GM10266 (cell line): ENCODE data around the gene TEX29.

Experiments used
- DNase-seq: peaks from one replicate; pipeline ENCODE4 v3.0.0; 2012; ENCODE audit errors: extremely low spot score
- TF ChIP-seq, protein P1 (sequence below): IDR thresholded peaks from 2 replicates; pipeline ENCODE4 v1.5.1; 2012; ENCODE audit warnings: mild to moderate bottlenecking, low read depth; ENCODE audit not compliant: control insufficient read depth, insufficient read depth; ENCODE audit errors: missing control alignments

Gene TEX29

DNA sequence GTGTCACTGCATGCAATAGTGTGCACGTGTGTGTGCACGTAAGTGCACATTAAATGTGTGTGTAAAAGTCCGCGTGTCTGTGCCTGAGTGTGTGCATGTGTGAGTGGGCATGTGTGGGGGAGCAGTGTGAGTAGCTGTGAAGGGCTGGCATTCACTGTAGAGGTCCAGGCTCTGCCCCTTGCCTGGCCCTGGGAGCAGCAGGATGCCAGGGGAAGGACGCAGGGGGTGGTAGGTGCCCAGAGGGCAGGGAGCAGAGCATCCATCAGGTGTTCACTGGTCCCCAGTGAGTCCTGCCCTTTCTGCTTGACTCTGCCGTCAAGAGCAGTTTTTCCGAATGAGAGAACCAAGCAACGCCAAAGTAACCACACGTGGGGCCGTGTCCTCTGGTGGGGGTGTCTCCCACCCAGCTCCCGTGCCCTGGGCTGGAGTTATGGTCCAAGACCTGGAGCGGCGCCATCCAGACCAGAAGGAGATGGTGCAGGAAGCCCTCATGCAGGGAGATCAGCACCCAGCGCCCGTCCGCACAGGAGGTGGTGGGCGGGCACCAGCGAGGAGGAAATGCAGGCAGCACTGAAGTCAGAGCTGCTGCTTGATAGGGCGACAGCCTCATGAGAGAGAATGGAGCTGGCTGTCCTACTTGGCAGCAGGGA, 68.5 kb downstream of the TEX29 start:
- DNase-seq: no peak
- TF ChIP-seq, protein P1, sequence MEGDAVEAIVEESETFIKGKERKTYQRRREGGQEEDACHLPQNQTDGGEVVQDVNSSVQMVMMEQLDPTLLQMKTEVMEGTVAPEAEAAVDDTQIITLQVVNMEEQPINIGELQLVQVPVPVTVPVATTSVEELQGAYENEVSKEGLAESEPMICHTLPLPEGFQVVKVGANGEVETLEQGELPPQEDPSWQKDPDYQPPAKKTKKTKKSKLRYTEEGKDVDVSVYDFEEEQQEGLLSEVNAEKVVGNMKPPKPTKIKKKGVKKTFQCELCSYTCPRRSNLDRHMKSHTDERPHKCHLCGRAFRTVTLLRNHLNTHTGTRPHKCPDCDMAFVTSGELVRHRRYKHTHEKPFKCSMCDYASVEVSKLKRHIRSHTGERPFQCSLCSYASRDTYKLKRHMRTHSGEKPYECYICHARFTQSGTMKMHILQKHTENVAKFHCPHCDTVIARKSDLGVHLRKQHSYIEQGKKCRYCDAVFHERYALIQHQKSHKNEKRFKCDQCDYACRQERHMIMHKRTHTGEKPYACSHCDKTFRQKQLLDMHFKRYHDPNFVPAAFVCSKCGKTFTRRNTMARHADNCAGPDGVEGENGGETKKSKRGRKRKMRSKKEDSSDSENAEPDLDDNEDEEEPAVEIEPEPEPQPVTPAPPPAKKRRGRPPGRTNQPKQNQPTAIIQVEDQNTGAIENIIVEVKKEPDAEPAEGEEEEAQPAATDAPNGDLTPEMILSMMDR: no peak

DNA sequence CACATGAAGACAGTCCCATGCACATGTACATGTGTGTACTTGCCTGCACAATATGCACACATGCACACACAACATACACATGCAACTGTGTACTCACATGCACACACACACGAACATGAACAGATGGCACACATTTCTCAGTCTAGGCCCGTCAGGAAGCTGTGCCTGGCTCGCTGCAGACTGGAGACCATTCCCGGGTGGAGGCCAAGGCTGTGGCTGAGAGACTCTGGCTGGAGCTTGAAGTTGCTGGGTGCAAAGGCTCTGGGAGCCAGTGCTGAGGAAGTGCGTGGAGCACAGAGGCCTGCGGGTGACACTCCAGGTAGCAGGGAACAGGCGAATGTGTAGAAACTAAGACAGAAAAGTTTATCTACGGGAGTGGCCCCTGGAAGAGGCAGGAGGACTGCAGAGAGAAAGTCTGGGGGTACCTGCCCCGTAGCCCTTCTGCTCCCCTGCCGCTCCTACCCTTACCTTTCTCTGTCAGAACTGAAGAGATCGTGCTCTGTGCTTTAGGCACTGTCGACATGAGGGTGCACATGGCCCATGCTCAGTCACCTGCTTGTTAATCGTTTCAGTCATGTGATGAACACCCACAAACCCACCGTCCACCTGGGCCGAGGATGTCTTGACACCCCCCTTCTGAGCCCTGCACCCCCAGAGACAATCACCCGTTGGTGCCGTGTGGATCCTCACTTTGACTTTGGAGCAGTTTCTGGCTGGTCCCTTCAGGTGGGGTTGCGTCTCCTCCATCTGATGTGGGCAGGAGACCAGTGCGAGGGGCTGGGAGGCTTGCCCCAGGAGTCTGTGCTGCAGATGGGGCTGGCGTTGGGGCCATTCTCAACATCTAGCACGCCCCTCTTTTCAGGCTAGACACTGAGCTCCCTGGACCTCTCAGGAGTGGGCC, 69.4 kb downstream of the TEX29 start:
- no peak for DNase-seq
- TF ChIP-seq, protein P1: no peak

DNA sequence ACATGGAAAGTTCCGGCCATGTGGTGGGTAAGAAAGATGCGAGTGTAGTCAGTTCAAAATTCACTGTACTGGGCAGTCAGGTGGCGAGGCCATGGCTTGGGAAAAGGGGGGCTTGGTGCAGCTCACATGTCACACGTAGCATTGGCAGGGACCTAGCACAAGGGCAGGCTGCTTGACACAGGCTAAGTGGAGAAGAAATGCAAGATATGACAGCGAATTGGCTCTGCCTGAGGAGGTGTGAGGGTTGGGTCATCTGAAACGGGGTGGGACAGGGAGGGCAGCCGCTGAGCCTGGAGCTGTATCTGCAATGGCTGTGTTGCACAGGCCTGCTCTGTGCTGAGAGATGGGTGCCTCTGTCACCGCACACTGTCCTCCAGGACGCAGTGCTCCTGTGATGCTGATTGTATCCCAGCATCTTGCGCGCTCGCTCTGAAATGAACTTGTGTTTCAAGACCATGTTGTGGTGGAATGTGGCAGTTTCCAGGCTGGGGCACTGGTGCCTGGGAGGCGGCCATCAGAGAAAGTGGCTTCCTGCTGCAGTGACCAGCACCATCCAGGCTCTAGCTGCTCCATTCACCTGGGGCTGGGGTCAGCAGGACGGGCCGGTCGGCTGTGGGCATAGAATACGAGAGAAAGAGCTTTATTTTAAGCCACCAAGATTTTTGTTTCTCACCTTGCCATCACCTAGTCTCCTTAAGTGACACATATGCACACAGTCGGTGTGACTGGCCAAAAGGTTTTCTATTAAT, 70.3 kb downstream of the TEX29 start:
- DNase-seq: no peak
- TF ChIP-seq, protein P1: no peak

DNA sequence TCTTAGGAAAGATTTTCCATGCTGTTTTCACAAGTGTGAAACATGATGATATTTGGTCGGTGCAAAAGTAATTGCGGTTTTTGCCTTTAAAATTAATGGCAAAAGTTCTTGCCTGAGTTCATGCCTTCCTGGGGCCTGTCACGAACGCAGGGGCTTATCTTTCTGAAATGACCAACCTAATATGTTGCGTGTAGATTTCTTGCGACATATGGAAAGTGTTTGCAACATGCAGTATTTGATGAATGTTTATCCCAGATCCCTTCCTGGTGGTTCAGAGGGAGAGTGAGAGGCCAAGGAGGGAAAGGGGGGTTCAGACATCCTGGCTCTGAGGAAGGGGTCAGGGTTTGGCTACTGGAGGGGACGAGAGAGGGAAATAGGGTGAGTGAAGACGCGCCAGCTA, 72.0 kb downstream of the TEX29 start:
- DNase-seq: no peak

DNA sequence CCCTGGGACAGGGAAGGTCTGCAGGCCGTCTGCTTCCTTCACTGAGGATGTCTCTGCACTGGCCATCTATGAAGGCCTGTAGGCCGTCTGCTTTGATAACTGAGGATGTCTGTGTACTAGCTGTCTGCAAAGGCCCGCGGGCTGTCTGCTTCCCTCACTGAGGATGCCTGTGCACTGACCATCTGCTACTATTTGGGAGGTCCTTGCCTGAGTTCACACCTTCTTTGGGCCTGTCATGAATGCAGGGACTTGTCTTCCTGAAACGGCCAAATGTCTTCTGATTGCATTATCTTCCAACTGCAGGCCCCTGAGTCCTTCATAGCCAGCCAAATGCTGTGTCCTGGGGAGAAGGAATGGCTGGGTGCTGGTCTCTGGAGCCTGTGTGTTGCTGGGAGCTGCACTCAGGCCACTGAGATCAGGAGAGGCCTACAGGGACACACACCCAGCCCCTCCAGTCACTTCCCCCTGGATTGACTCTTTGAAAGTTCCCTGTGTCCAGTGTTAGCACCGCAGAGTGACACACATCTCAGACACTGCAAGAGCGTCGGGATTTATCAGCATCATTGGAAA, 72.9 kb downstream of the TEX29 start:
- no peak for DNase-seq
- TF ChIP-seq, protein P1: no peak

More for the DNA sequence above, 72.0 kb downstream of the TEX29 start:
- TF ChIP-seq, protein P1: no peak
